Measurements from ENCODE around the gene PTH1R. TPM values are rescaled to one million over a fixed set of nuclear protein-coding genes. Genes with fewer than 3 reads are reported as not detected.
A peak's percentile ranks its signal among the peaks of the same experiment; 100 is the strongest.

Gene PTH1R
- total and polyA plus RNA-seq, 10 of the 15 experiments (the other 5 are each of a cell fraction or from before 2014, with no cell fraction given), result not detected

DNA sequence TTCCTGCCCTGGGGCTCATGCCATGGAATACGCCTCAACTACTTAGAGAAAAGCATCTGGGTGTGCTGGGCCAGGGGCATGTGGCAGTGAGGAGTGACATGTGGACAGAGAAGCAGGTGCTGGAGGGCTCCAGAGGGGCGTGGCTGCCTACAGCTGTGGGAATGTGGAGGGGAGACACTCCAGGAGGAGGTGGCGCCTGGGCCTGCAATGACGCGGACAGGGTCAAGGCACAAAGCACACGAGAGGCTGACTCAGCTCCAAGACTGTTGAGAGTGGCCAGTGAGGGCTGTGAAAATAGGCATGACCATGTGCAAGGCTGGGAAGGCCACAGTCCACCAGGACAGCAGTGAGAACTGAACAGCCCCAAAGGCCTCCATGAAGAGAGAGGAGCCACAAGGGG is 48.5 kb downstream of the PTH1R start:
- RAD21 ChIA-PET (ENCODE audit: unreplicated experiment), result interaction anchor here (0.8 to 4.2 kb wide), 12 partner anchors 9 to 85 kb away, joined by 3 to 38 read pairs (median 5); partner anchors contain the start of gene NBEAL2
- ATAC-seq, result no peak
- CTCF ChIA-PET, result interaction anchor here (0.6 to 4.1 kb wide), 10 partner anchors 8 to 357 kb away, joined by 3 to 14 read pairs (median 4); partner anchors contain the start of genes KIF9, KLHL18 and NBEAL2
- peak overlapping the region; percentile 96 for H3K4me2 ChIP-seq (ENCODE audit: control insufficient read depth, insufficient read depth)
- peaks cover 31 to 56% of the 10 kb centered on the region in 2 experiments for H3K36me3 ChIP-seq (ENCODE audit: control insufficient read depth in 2 of 2, insufficient read depth in 2 of 2, low read length in 1 of 2)
- H3K27me3 ChIP-seq (replicated peaks in 1 of 2; ENCODE audit: control insufficient read depth in 2 of 2, insufficient read depth in 2 of 2, low read length in 1 of 2), result no peaks in the 10 kb centered on the region
- no peaks in the 10 kb centered on the region for H4K20me1 ChIP-seq (ENCODE audit: control insufficient read depth, insufficient read depth)
- peak overlapping the region; percentile 94 for H3K27ac ChIP-seq (ENCODE audit: control insufficient read depth, insufficient read depth)
- SMC1A ChIA-PET (ENCODE audit: uncharacterized antibody, unreplicated experiment), result interaction anchor here (0.8 to 17.5 kb wide), 15 partner anchors 9 to 215 kb away, joined by 3 to 298 read pairs (median 5); partner anchors contain the start of genes CCDC12 and NBEAL2
- H3K4me1 ChIP-seq (ENCODE audit: control insufficient read depth, insufficient read depth, low read length), result peaks cover 56% of the 10 kb centered on the region
- no peak for FAIRE-seq
- peak overlapping the region; percentile 82 for H3K9ac ChIP-seq (ENCODE audit: control insufficient read depth, insufficient read depth, low read length)
- H2AFZ ChIP-seq (ENCODE audit: control insufficient read depth, low read depth, low read length), result no peak overlapping the region
- peaks cover 39% of the 10 kb centered on the region for H3K79me2 ChIP-seq (ENCODE audit: control insufficient read depth, insufficient read depth, low read length)
- BruUV-seq (replicated peaks), result no TSS peak
- H3K4me3 ChIP-seq, result peak overlapping the region; percentile 44; the same call in 1 of the 2 replicates
- WGBS (ENCODE audit: insufficient coverage, insufficient replicate concordance, low lambda C conversion rate, missing lambda C conversion rate), result 50% methylated on average over 6 of the region's 6 CpGs
- no peak for DNase-seq (ENCODE audit: low read depth, low spot score)
- POLR2A ChIA-PET, result interaction anchor here (0.7 to 12.6 kb wide), 8 partner anchors 14 to 67 kb away, joined by 3 to 163 read pairs (median 6); partner anchors contain the start of gene CCDC12
- H3K9me3 ChIP-seq (replicated peaks; ENCODE audit: control insufficient read depth, insufficient read depth, low read length), result peaks cover 14% of the 10 kb centered on the region
- TF ChIP-seq RAD21 (IDR thresholded peaks at IDR 0.05; ENCODE audit: insufficient read depth, low read depth, low read length), result no peak
- TF ChIP-seq, protein P1, sequence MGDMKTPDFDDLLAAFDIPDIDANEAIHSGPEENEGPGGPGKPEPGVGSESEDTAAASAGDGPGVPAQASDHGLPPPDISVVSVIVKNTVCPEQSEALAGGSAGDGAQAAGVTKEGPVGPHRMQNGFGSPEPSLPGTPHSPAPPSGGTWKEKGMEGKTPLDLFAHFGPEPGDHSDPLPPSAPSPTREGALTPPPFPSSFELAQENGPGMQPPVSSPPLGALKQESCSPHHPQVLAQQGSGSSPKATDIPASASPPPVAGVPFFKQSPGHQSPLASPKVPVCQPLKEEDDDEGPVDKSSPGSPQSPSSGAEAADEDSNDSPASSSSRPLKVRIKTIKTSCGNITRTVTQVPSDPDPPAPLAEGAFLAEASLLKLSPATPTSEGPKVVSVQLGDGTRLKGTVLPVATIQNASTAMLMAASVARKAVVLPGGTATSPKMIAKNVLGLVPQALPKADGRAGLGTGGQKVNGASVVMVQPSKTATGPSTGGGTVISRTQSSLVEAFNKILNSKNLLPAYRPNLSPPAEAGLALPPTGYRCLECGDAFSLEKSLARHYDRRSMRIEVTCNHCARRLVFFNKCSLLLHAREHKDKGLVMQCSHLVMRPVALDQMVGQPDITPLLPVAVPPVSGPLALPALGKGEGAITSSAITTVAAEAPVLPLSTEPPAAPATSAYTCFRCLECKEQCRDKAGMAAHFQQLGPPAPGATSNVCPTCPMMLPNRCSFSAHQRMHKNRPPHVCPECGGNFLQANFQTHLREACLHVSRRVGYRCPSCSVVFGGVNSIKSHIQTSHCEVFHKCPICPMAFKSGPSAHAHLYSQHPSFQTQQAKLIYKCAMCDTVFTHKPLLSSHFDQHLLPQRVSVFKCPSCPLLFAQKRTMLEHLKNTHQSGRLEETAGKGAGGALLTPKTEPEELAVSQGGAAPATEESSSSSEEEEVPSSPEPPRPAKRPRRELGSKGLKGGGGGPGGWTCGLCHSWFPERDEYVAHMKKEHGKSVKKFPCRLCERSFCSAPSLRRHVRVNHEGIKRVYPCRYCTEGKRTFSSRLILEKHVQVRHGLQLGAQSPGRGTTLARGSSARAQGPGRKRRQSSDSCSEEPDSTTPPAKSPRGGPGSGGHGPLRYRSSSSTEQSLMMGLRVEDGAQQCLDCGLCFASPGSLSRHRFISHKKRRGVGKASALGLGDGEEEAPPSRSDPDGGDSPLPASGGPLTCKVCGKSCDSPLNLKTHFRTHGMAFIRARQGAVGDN (IDR thresholded peaks at IDR 0.05), result 0 out of 2 replicates have a peak, but pooled peaks have one; percentile 27
- TF ChIP-seq POLR2A (IDR thresholded peaks at IDR 0.05; ENCODE audit: low read depth, low read length), result peak; percentile 61
- in situ Hi-C loops (cut with MboI), result no loop called here
- intact Hi-C loops (cut with micrococcal nuclease; ENCODE audit: unreplicated experiment), result loop anchor here (2.0 to 5.0 kb wide), 2 partner anchors 27 to 236 kb away; partner anchors contain the start of gene SETD2

Measured in GM12878 (cell line).